K562 (cell line): Measurements from ENCODE around the gene CFAP73. TPM values are rescaled to one million over a fixed set of nuclear protein-coding genes. Genes with fewer than 3 reads are reported as not detected.

Experiments
- ATAC-seq: fragments of 200-7000 bp; cut with Tn5 transposase; 3 replicates; pipeline ENCODE4 v1.9.1; 2020; ENCODE audit warnings: moderate library complexity
- BruUV-seq: library from RNA; stranded (reverse); fragments of 400-500 nt; replicated peaks from 2 replicates; lab custom pipeline; 2021; lab: Mats Ljungman, UMichigan
- CTCF ChIA-PET: fragments of 300-600 bp; formaldehyde crosslinking; extraction: SDS; loops from one replicate; lab custom pipeline; 2021; ENCODE audit warnings: low intra/inter-chr PET ratio; lab: Yijun Ruan, JAX
- POLR2A ChIA-PET: fragments of 300-600, 350-650 bp; sonication (Branson Sonifier 250); formaldehyde crosslinking; extraction: SDS; loops from one replicate; lab custom pipeline; 2021; ENCODE audit warnings: antibody characterized with exemption, inconsistent platforms; lab: Yijun Ruan, JAX
- DNase-seq, 4 experiments: peaks; one replicate each; pipeline versions ENCODE4 v3.0.0 to v3.0.0-alpha.2; 2011 to 2018; ENCODE audit warnings: low spot score in 3 of 4, mixed read lengths in 3 of 4; ENCODE audit errors: extremely low read depth in 1 of 4
- FAIRE-seq: peaks from 2 replicates; lab custom pipeline; 2011; peaks lifted over from hg19 to GRCh38; lab: Jason Lieb, UNC
- H2AFZ ChIP-seq: 2 replicates; pipeline ENCODE4 v1.6.0; 2011; ENCODE audit warnings: low read depth, low read length, control low read depth, inconsistent platforms
- H3K27ac ChIP-seq: fragments of 200-600 bp; 3 replicates; pipeline ENCODE4 v1.8.0; 2011; ENCODE audit warnings: low read depth, mild to moderate bottlenecking, control low read depth, inconsistent platforms, low read length, moderate library complexity, mixed read lengths; ENCODE audit errors: extremely low read depth
- H3K27me3 ChIP-seq, 2 experiments: fragments of 300-600 bp in 1 of 2; 2 replicates in 1 of 2; 3 replicates in 1 of 2; pipeline versions ENCODE4 v1.6.0 to v1.8.0; 2011; ENCODE audit warnings: inconsistent platforms in 2 of 2, low read length in 2 of 2, mild to moderate bottlenecking in 1 of 2, mixed read lengths in 1 of 2, moderate library complexity in 1 of 2; ENCODE audit not compliant: control insufficient read depth in 2 of 2, insufficient read depth in 2 of 2
- H3K36me3 ChIP-seq: fragments of 300-600 bp; 3 replicates; pipeline ENCODE4 v1.8.0; 2011; ENCODE audit warnings: mild to moderate bottlenecking, low read length, inconsistent platforms; ENCODE audit not compliant: control insufficient read depth, insufficient read depth
- H3K4me1 ChIP-seq, 2 experiments: fragments of 200-600 bp in 1 of 2; replicated peaks in 1 of 2; 2 replicates in 1 of 2; 3 replicates in 1 of 2; pipeline versions ENCODE4 v1.5.1 to v1.8.0; 2011; ENCODE audit warnings: inconsistent platforms in 2 of 2, low read length in 2 of 2, mild to moderate bottlenecking in 1 of 2, mixed read lengths in 1 of 2, moderate library complexity in 1 of 2; ENCODE audit not compliant: control insufficient read depth in 2 of 2, insufficient read depth in 2 of 2
- H3K4me2 ChIP-seq: 2 replicates; pipeline ENCODE4 v1.6.1; 2011; ENCODE audit warnings: low read length, control low read depth, inconsistent platforms, mixed read lengths; ENCODE audit not compliant: insufficient read depth
- H3K4me3 ChIP-seq: fragments of 200-600 bp; sonication (generic), shearing (Covaris generic); 2 replicates; pipeline ENCODE4 v1.5.1; 2016; ENCODE audit warnings: control low read depth, inconsistent platforms
- H3K79me2 ChIP-seq: fragments of 200-600 bp; 3 replicates; pipeline ENCODE4 v1.8.0; 2011; ENCODE audit warnings: low read length, inconsistent platforms; ENCODE audit not compliant: control insufficient read depth, insufficient read depth
- H3K9ac ChIP-seq, 2 experiments: 2 replicates each; pipeline versions ENCODE4 v1.6.0 to v1.6.1; 2011; ENCODE audit warnings: low read depth in 2 of 2, low read length in 2 of 2, control low read depth in 1 of 2, inconsistent platforms in 1 of 2, mild to moderate bottlenecking in 1 of 2, mixed read lengths in 1 of 2; ENCODE audit not compliant: insufficient read depth in 1 of 2
- H3K9me1 ChIP-seq: one replicate; pipeline ENCODE4 v1.6.0; 2011; ENCODE audit warnings: inconsistent platforms, mild to moderate bottlenecking, low read length, moderate library complexity; ENCODE audit not compliant: control insufficient read depth, insufficient read depth
- H3K9me3 ChIP-seq: replicated peaks from 2 replicates; pipeline ENCODE4 v1.5.1; 2011; ENCODE audit warnings: low read depth, low read length, inconsistent platforms; ENCODE audit not compliant: control insufficient read depth, insufficient read depth
- H4K20me1 ChIP-seq: replicated peaks from 2 replicates; pipeline ENCODE4 v1.6.1; 2011; ENCODE audit warnings: low read length, inconsistent platforms, mixed read lengths; ENCODE audit not compliant: control insufficient read depth, insufficient read depth
- BCOR ChIP-seq: fragments of 450-650 bp; IDR thresholded peaks from 2 replicates; pipeline ENCODE4 v1.6.1; 2016
- RBM25 ChIP-seq: fragments of 200-400 bp; formaldehyde crosslinking; IDR thresholded peaks from 2 replicates; pipeline ENCODE4 v1.6.1; 2018; ENCODE audit warnings: low read length, low read depth, moderate library complexity; ENCODE audit not compliant: severe bottlenecking
- ZZZ3 ChIP-seq: fragments of 450-650 bp; IDR thresholded peaks from 2 replicates; pipeline ENCODE4 v1.6.1; 2016; ENCODE audit warnings: antibody characterized with exemption, mild to moderate bottlenecking, moderate library complexity
- WGBS: fragments of 100-300 bp; shearing (Covaris generic); methylation state at CpG from one replicate; pipeline ENCODE4 v1.1.6; 2016; ENCODE audit warnings: low coverage, mixed read lengths; ENCODE audit not compliant: insufficient coverage; ENCODE audit errors: missing lambda C conversion rate; 5-methylcytosine and 5-hydroxymethylcytosine counted together
- in situ Hi-C: fragments of 300-500 bp; cut with MboI; formaldehyde crosslinking; loops from 4 replicates; pipeline ENCODE4 v1.15.0; 2018; ENCODE audit warnings: inconsistent platforms, mixed read lengths
- intact Hi-C: fragments of 100-400 bp; cut with micrococcal nuclease; formaldehyde crosslinking; loops from 2 replicates; pipeline ENCODE4 v1.14.2; 2022
- polyA plus RNA-seq, 8 experiments: library from polyadenylated mRNA; depleted of rRNA in 4 of 8; stranded (reverse) in 5 of 8; unstranded in 3 of 8; fragments of >200 nt; fragmentation: Nextera tagmentation in 2 of 8; fragmentation: Illumina TruSeq in 1 of 8; extraction: Ambion mirVana in 2 of 8; extraction: Trizol in 1 of 8; gene quantifications; 2 replicates each; pipeline versions ENCODE4 v1.2.1 to v1.2.3, GENCODE V29; 2011 to 2014; ENCODE audit warnings: inconsistent platforms in 1 of 8, missing spikeins in 1 of 8
- total RNA-seq, 7 experiments: library from RNA; depleted of rRNA in 6 of 7; stranded (reverse); fragments of >200 nt in 6 of 7; fragmentation: Illumina TruSeq in 2 of 7; extraction: Trizol in 2 of 7; gene quantifications; 2 replicates each; pipeline versions ENCODE4 v1.2.1 to v1.2.3, GENCODE V29; 2011 to 2021; ENCODE audit warnings: low replicate concordance in 1 of 7
- TF ChIP-seq, protein P1 (sequence below), 2 experiments: fragments of 450-650 bp; conservative IDR thresholded peaks; 2 replicates each; pipeline ENCODE4 v1.6.1; 2017; ENCODE audit warnings: mild to moderate bottlenecking in 2 of 2, moderate library complexity in 2 of 2
- TF ChIP-seq, protein P2 (sequence below): fragments of 250-450 bp; sonication (Bioruptor Pico); IDR thresholded peaks from 2 replicates; pipeline ENCODE4 v1.5.0; 2021; ENCODE audit warnings: mild to moderate bottlenecking, moderate library complexity

Gene CFAP73
- total and polyA plus RNA-seq, 9 of the 15 experiments (the other 6 are each of a cell fraction or from before 2014, with no cell fraction given) = not detected

DNA sequence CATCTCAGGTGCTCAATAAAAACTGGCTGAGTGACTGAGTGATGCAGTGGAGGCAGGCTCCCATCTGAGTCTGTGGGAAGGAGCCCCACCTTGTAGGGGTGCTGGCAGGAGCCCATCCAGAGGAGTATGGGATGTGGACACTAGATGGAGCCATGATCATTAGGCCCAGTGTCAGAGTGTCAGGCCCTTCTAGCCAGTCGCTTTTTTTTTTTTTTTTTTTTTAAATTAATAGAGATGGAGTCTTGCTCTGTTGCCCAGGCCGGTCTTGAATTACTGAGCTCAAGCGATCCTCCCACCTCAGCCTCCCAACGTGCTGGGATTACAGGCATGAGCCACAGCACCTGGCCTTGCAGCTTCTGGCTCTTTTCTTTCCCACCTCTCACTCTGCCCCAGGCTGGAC is 47.5 kb downstream of the CFAP73 start (continued):
- TF ChIP-seq, protein P1, sequence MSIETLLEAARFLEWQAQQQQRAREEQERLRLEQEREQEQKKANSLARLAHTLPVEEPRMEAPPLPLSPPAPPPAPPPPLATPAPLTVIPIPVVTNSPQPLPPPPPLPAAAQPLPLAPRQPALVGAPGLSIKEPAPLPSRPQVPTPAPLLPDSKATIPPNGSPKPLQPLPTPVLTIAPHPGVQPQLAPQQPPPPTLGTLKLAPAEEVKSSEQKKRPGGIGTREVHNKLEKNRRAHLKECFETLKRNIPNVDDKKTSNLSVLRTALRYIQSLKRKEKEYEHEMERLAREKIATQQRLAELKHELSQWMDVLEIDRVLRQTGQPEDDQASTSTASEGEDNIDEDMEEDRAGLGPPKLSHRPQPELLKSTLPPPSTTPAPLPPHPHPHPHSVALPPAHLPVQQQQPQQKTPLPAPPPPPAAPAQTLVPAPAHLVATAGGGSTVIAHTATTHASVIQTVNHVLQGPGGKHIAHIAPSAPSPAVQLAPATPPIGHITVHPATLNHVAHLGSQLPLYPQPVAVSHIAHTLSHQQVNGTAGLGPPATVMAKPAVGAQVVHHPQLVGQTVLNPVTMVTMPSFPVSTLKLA (conservative IDR thresholded peaks at IDR 0.05) = no peak

DNA sequence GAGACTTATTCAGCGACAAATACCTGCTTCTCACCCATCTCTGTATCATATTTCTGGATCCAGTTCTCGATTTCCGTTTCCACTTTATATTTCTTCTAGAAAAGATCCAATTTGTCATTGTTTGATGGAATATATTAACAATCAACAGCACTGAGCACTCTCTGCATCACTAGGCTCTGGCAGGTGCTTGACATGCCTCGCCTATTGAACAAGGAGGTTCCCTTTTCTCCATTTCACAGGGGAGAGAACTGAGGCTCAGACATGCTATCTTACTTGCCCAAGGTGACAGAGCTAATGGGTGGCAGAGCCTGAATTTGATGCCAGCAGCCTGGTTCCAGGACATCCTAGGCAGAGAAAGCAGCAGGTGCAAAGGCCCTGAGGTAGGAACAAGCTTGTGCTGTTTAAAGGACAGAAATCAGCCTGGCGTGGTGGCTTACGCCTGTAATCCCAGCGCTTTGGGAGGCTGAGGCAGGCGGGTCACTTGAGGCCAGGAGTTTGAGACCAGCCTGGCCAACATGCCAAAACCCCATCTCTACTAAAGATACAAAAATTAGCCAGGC is 48.1 kb downstream of the CFAP73 start:
- intact Hi-C loops (loop anchor here (2.0 to 5.0 kb wide), 3 partner anchors 40 to 227 kb away; no protein-coding TSS in a partner anchor), in situ Hi-C loops (loop anchor here (5.0 to 25.0 kb wide), 3 partner anchors 85 to 447 kb away; partner anchors contain the start of genes SDS and SDSL)
- no peak overlapping the region for H3K4me2 ChIP-seq
- H3K9me3 ChIP-seq = no peaks in the 10 kb centered on the region
- peaks cover 4% of the 10 kb centered on the region; the same call in 1 of the 3 replicates for H3K36me3 ChIP-seq
- H4K20me1 ChIP-seq = peaks cover 4% of the 10 kb centered on the region; the same call in 1 of the 2 replicates
- POLR2A ChIA-PET = interaction anchor here (0.7 to 0.8 kb wide), 2 partner anchors 14 to 24 kb away, joined by 3 to 5 read pairs; partner anchors contain the start of gene TPCN1
- TF ChIP-seq BCOR (0 out of 2 replicates have a peak, but pooled peaks have one; percentile 27), RBM25 (peak; percentile 74), ZZZ3 (no peak)
- TF ChIP-seq, protein P2, sequence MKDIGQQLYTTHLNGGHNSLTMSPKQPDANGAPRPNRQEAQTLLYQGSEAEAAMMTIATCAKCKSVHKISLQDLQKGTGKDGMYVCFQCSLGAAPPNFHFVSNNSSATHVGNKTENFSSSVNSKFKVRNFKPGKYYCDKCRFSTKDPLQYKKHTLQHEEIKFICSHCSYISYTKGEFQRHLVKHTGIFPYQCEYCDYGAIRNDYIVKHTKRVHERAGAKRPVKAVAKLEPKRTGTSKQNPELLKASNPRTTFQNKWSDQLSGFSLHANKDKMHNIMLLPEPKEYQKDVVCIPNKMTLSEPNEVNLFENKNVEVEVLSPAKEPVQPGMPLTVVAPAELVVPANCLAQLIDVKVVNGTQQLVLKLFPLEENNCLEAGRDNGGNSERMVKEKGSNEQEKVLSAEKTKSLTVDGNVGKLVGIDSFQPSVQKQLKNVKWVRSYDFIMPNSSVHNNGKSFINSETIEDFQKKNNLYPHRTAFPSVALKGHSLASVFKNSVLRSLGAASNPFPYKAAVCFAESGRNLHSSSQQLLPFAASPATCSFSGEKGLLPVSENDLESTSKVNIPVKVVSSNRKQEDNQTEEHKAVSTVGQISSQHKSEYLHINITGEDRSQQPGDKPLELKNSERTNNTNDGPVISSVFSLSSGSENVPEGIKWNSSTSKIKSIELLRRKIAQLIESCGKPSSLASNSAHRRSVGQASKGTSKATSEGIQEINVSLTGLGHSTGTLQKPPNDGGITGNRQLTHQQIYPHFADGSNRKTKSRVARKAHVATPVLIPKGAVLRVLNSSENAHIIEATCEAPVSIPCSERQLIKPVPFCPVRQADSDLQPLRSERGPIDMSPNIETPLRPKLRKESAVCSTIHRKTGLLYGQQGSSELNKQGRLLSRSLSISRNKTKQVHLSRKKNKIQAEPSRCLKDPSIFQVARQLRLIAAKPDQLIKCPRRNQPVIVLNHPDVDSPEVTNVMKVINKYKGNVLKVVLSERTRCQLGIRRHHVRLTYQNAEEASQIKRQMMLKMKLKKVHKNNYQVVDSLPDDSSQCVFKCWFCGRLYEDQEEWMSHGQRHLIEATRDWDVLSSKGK (CRISPR knock-in tag) = no peak
- no TSS peak for BruUV-seq
- CTCF ChIA-PET = no interaction called here
- no peak overlapping the region for H3K4me3 ChIP-seq
- 80% methylated on average over 8 of the region's 8 CpGs for WGBS
- H3K79me2 ChIP-seq = no peaks in the 10 kb centered on the region
- H3K9ac ChIP-seq = no peak overlapping the region
- FAIRE-seq (no peak), DNase-seq (no peak), ATAC-seq (no peak)
- H3K27ac ChIP-seq = no peak overlapping the region
- H3K4me1 ChIP-seq = peaks cover 2 to 21% of the 10 kb centered on the region in 2 experiments; a peak in 4 of 5 replicates
- no peaks in the 10 kb centered on the region for H3K27me3 ChIP-seq
- no peak overlapping the region for H2AFZ ChIP-seq
- H3K9me1 ChIP-seq = no peaks in the 10 kb centered on the region
